Endothelial cell of umbilical vein (primary cell): ENCODE data around the gene CAMTA2.

Experiments
- CTCF ChIP-seq, 2 donors: IDR thresholded peaks; 1 replicate in 1 of 2; 2 replicates in 1 of 2; pipeline ENCODE4 v1.5.1; 2011; ENCODE audit warnings: low read length in 2 of 2, mild to moderate bottlenecking in 2 of 2, moderate library complexity in 2 of 2, control low read depth in 1 of 2, inconsistent platforms in 1 of 2, low read depth in 1 of 2; ENCODE audit not compliant: insufficient read depth in 1 of 2; ENCODE audit errors: extremely low read depth in 1 of 2
- POLR2AphosphoS5 ChIP-seq: IDR thresholded peaks from 2 replicates; pipeline ENCODE4 v1.6.1; 2012; ENCODE audit warnings: low read depth, mild to moderate bottlenecking, control low read depth, low read length, moderate library complexity; ENCODE audit not compliant: insufficient read depth

DNA sequence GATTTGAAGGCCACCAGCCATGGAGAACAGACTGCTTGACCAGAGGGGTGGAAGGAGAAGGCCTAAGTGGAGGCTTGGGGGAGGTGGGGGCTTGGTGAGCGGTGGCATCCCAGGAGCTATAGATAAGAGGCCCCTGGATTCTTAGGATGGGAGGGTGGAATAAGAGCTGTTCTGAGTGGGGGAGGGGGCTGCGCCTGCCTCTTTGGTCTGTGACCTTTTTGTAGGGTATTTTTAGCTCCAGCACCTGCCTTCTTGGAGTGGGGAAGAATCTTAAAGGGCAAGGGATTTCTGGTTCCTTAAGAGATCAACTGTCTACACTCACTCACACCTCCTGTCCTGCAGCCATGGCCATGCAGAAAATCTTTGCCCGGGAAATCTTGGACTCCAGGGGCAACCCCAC lies 36.0 kb downstream of the CAMTA2 start:
- TF ChIP-seq CTCF (IDR thresholded peaks at IDR 0.05; ENCODE audit: extremely low read depth in 1 of 2, insufficient read depth in 1 of 2, low read depth in 1 of 2, low read length in 2 of 2): no peak
- no peak for TF ChIP-seq POLR2AphosphoS5
